Stimulated activated CD8-positive, alpha-beta memory T cell treated with anti-CD3 and anti-CD28 coated beads, Interleukin-4, amount 100 ng/mL, for 48 hours (primary cell): ENCODE measurements around the gene TAAR5.
"Not testable (repeated sequence)": the region's sequence is repeated elsewhere in the genome, so short reads cannot be mapped to it uniquely, and the experiment has no call there.

ENCODE experiments used
- DNase-seq: peaks from one replicate; pipeline ENCODE4 v3.0.0-alpha.2; 2020

The TAAR5 gene

DNA sequence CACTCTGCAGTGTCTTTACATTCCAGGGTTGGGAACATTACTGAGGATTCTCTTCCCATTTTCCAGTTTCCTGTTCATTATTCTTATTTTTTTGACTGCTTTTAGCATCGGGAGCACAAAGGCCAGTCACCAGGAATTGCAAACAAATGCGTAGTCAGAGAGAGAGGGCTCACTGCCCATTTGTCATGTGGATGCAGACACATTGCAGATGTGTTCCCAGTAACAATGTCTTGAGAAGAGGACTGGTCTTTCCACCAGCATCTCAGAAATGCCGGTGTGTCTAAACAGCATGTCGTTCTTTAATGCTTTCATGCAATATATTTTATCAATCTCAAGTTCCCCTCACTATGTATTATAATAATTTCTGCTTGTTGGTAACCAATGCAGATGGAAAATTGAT lies 20.4 kb downstream of the TAAR5 start:
- DNase-seq, result no peak

DNA sequence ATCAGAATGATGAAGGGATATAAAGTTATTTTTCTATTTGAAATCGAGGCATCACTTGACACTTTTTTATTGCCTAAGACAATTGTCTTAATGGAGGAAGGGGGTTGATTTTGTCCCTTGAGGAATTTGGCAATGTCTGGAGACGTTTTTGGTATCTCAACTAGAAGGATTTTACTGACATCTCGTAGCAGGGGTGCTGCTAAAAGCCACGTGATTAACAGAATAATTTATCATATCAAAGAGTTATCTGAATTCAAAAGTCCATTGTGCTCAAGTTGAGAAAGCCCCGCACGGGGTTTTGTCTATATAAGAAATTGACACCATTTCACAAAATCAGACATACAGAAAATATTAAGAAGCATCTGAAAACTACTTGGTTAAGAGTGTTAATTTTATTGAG lies 20.9 kb downstream of the TAAR5 start:
- DNase-seq, result no peak

DNA sequence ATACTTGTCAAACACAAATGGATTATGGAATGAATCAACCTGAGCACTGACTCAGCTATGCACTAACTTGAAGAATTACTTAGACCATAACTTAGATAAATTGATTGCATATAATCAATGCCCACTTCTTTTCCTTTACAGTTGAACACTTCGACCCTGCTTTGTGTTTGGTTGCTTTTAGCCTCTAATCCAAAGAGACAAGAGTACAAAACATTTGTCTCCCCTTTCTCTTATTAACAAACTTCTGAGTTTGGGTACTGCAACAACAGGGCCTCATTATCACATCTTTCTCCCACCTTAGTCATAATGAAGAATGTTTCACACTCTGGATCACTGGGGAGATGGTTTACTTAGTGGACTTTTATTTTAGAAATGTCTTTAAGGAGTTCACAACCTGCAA lies 22.0 kb downstream of the TAAR5 start:
- DNase-seq, result no peak

DNA sequence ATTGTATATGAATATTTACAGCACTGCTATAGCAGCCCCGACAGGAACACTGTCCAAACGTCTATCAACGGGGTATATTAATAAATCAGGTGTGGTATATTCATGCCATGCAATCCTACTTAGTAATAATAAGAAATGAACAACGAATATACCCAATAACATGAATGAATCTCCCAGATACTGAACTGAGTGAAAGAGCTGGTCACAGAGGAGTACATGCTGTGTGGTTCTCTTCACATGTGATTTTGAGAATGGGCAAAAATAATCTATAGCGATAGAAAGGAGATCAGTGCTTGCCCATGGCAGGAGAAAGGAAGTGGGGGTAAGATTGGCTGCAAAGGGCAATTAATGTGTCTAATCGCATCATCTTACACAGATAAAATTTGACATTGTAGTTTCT lies 23.1 kb downstream of the TAAR5 start:
- DNase-seq, result no peak

DNA sequence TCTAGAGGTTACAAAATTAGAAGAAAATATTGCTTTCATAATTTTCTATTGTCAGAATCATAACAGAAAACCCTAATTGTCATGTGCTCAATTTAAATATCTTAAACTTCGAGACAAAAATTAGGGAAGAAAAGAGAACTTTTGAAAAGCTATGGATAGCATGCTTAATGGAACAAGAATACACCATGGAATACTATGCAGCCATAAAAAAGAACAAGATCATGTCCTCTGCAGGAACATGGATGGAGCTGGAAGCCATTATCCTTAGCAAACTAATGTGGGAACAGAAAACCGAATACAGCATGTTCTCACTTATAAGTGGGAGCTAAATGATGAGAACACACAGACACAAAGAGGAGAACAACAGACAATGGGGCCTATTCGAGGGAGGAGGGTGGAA lies 29.5 kb downstream of the TAAR5 start:
- DNase-seq, result not testable (repeated sequence)

DNA sequence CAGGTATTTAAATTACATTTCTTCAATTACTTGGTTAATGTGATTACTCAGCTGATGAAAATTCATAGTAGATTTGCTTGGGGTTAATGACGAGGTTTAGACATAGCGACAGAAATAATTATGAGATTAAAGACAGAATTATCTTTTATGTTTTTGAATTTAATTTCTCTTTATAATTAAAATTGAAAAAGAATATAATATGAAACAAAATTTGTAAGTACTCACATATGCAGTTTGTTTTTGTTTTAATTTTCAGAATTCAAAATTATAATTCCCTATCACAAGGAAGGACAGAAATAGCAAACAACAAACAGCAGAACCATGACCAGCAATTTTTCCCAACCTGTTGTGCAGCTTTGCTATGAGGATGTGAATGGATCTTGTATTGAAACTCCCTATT lies 37.2 kb downstream of the TAAR5 start, which contains the start of gene TAAR8:
TSS of gene TAAR8 (plus strand) at position 301 of the 400 bp plus-strand sequence. CDS start at position 322, 21 bp downstream.
- no peak for DNase-seq

DNA sequence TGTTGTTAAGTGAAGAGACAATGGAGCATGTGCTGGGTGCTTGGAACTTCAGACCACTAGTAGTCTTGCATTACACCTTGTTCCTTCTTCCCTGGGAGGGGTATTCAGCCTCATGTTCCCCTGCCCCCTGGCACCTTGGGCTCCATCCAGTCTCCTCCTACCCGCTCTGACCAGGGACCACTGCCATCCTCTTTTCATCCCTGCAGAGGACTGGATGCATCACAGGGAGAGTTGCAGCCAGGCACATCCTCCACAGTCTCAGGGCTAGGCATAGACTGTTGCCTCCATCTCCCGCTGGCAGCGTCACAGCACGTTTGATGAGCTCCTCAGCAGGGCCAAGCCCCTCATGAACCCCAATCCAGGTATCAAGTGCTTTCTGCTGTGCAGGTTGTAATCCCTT lies 38.3 kb downstream of the TAAR5 start:
- no peak for DNase-seq

DNA sequence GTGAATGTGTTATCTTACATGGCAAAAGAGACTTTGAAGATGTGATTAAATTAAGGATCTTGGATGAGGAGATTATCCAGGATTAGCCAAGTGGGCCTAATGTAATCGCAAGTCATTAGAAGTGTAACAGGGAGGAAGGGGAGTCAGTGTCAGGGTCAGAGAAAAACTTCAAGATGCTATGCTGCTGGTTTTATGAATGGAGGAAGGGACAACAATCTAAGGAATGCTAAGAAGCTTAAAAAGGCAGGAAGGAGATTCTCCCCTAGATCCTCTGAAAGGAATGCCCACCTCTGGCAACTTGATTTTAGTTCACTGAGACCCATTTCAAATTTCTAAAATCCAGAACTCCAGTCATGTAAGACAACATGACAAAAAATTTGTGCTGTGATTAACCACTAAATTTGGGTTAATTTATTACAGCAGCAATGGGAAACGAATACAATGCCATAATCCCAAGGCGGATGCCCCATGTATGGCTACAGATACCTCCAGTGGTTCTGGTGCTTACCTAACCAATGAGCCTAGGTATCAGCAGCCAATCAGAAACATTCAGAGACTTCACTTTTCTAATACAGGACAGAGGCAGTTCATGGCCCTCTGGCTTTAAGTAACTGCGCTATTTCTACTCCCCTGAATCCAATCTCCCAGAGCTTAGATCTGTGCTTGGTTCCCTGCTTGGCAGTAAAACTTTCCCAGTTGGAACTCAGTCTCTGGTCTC lies 40.6 kb downstream of the TAAR5 start:
- no peak for DNase-seq

DNA sequence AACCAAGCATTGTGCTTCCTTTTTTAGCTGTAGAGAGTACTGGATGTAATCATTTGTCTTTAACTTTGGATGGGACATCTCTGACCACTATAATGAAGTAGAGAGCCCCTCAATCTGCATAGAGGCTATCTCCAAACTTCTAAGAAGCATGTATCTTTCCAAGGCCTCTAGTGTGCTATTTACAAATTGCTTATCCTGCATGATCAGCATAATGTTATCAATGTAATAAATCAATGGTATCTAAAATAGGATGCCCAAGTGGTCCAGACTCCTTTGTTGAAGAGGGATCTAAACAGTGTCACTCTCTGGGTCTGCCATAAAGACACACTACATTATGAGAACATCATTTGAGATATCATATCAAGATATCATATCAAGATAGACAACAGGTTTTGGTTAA lies 44.7 kb downstream of the TAAR5 start:
- DNase-seq, result no peak
